SU-DHL-6 (cell line): Measurements from ENCODE around the gene ALG2.

ENCODE experiments used
- H2AFZ ChIP-seq: fragments of 200-600 bp; sonication (generic); 2 replicates; pipeline ENCODE4 v1.6.1; 2014; ENCODE audit warnings: low read depth, mild to moderate bottlenecking, moderate library complexity, mixed read lengths, antibody characterized with exemption, low read length; ENCODE audit not compliant: severe bottlenecking
- H3F3A ChIP-seq: fragments of 200-600 bp; shearing (Covaris generic); 2 replicates; pipeline ENCODE4 v1.6.0; 2016; ENCODE audit warnings: antibody characterized with exemption, mild to moderate bottlenecking; ENCODE audit not compliant: insufficient read depth
- H3K27ac ChIP-seq: fragments of 200-600 bp; sonication (generic); 2 replicates; pipeline ENCODE4 v1.5.1; 2016; ENCODE audit warnings: low read depth, mild to moderate bottlenecking, low read length, moderate library complexity, mixed read lengths
- H3K27me3 ChIP-seq: fragments of 200-600 bp; sonication (generic), shearing (Covaris generic); 2 replicates; pipeline ENCODE4 v1.6.0; 2014; ENCODE audit warnings: mild to moderate bottlenecking, low read length
- H3K36me3 ChIP-seq: fragments of 200-600 bp; sonication (generic); 2 replicates; pipeline ENCODE4 v1.6.1; 2014; ENCODE audit warnings: mild to moderate bottlenecking, low read length, mixed read lengths
- H3K4me2 ChIP-seq: fragments of 300-600, 200-600 bp; shearing (Covaris generic), sonication (generic); 2 replicates; pipeline ENCODE4 v1.6.0; 2014; ENCODE audit warnings: low read length, low read depth, mild to moderate bottlenecking; ENCODE audit not compliant: poor library complexity, severe bottlenecking
- H3K4me3 ChIP-seq: fragments of 200-600 bp; sonication (generic); 2 replicates; pipeline ENCODE4 v1.5.1; 2014; ENCODE audit warnings: antibody characterized with exemption, low read length, mild to moderate bottlenecking, mixed read lengths; ENCODE audit not compliant: insufficient read depth, poor library complexity, severe bottlenecking
- H3K79me2 ChIP-seq: fragments of 200-600 bp; sonication (generic); 2 replicates; pipeline ENCODE4 v1.6.1; 2014; ENCODE audit warnings: mild to moderate bottlenecking, low read length, moderate library complexity; ENCODE audit not compliant: insufficient read depth
- H3K9ac ChIP-seq: fragments of 200-600 bp; sonication (generic); 2 replicates; pipeline ENCODE4 v1.7.0; 2014; ENCODE audit warnings: mild to moderate bottlenecking, low read length
- H3K9me2 ChIP-seq: fragments of 200-600 bp; sonication (generic); replicated peaks from 2 replicates; pipeline ENCODE4 v1.6.1; 2014; ENCODE audit warnings: low read length; ENCODE audit not compliant: insufficient read depth
- H3K9me3 ChIP-seq: fragments of 200-600 bp; sonication (generic); 2 replicates; pipeline ENCODE4 v1.6.1; 2014; ENCODE audit warnings: low read length, mixed read lengths; ENCODE audit not compliant: insufficient read depth
- H4K20me1 ChIP-seq: fragments of 200-600 bp; sonication (generic); 2 replicates; pipeline ENCODE4 v1.6.1; 2014; ENCODE audit warnings: low read depth, mild to moderate bottlenecking, antibody characterized with exemption, low read length, moderate library complexity, mixed read lengths
- CTCF ChIP-seq: fragments of 200-600 bp; sonication (generic); IDR thresholded peaks from one replicate; pipeline ENCODE4 v1.5.1; 2017; ENCODE audit warnings: antibody characterized with exemption, mild to moderate bottlenecking, low read length, moderate library complexity; ENCODE audit not compliant: insufficient read depth, poor library complexity, severe bottlenecking
- EZH2phosphoT487 ChIP-seq: fragments of 200-600 bp; sonication (generic), shearing (Covaris generic); conservative IDR thresholded peaks from 2 replicates; pipeline ENCODE4 v1.6.1; 2018; ENCODE audit warnings: mild to moderate bottlenecking, antibody characterized with exemption, low read length, moderate library complexity, mixed read lengths

ALG2 gene

GRCh38 chr9:99183616-99184015, 38.1 kb downstream of the ALG2 start:
- H2AFZ ChIP-seq = peak overlapping the region; percentile 6
- H3K27ac ChIP-seq = peak overlapping the region; percentile 93
- H3K4me3 ChIP-seq = no peak overlapping the region
- H3K36me3 ChIP-seq = no peaks in the 10 kb centered on the region
- peaks cover 36% of the 10 kb centered on the region for H3F3A ChIP-seq
- H3K9me2 ChIP-seq = no peaks in the 10 kb centered on the region
- H4K20me1 ChIP-seq = no peaks in the 10 kb centered on the region
- no peaks in the 10 kb centered on the region for H3K27me3 ChIP-seq
- TF ChIP-seq EZH2phosphoT487 = no peak
- TF ChIP-seq CTCF = no peak
- H3K9ac ChIP-seq = peak overlapping the region; percentile 56
- no peaks in the 10 kb centered on the region for H3K79me2 ChIP-seq
- H3K9me3 ChIP-seq = no peaks in the 10 kb centered on the region
- H3K4me2 ChIP-seq = peak overlapping the region; percentile 52

- Histone ChIP-seq H3K4me3 (no peak overlapping the region), H3K4me2 (peak overlapping the region; percentile 52), H3K9ac (peak overlapping the region; percentile 56), H3K79me2 (no peaks in the 10 kb centered on the region), H3K9me2 (no peaks in the 10 kb centered on the region), H3K27me3 (no peaks in the 10 kb centered on the region), H4K20me1 (no peaks in the 10 kb centered on the region), H3K36me3 (no peaks in the 10 kb centered on the region), H3F3A (peaks cover 48% of the 10 kb centered on the region), H3K9me3 (no peaks in the 10 kb centered on the region), H2AFZ (no peak overlapping the region), H3K27ac (peak overlapping the region; percentile 93)
- TF ChIP-seq CTCF = no peak
- no peak for TF ChIP-seq EZH2phosphoT487
Measured at GRCh38 chr9:99182356-99182755, 39.4 kb downstream of the ALG2 start.

- Histone ChIP-seq H3K79me2 (no peaks in the 10 kb centered on the region), H3K27ac (peak overlapping the region; percentile 93), H3K27me3 (no peaks in the 10 kb centered on the region), H3K9me3 (no peaks in the 10 kb centered on the region), H3K9ac (peak overlapping the region; percentile 56), H4K20me1 (no peaks in the 10 kb centered on the region), H3K4me3 (no peak overlapping the region), H2AFZ (peak overlapping the region; percentile 13), H3K9me2 (no peaks in the 10 kb centered on the region), H3K4me2 (peak overlapping the region; percentile 52), H3K36me3 (no peaks in the 10 kb centered on the region), H3F3A (peaks cover 55% of the 10 kb centered on the region)
- TF ChIP-seq CTCF (no peak), EZH2phosphoT487 (no peak)
Measured at GRCh38 chr9:99181621-99182020, 40.1 kb downstream of the ALG2 start.
